HCT116 (cell line): ENCODE measurements around the gene ICA1. TPM values are rescaled to one million over a fixed set of nuclear protein-coding genes. Genes with fewer than 3 reads are reported as not detected.

Experiments used
- ATAC-seq: fragments of 200-7000 bp; cut with Tn5 transposase; 2 replicates; pipeline ENCODE4 v1.9.1; 2020; ENCODE audit warnings: mild to moderate bottlenecking, moderate library complexity
- BruUV-seq: library from RNA; stranded (reverse); fragments of 400-500 nt; replicated peaks from 2 replicates; lab custom pipeline; 2021; lab: Mats Ljungman, UMichigan
- CTCF ChIA-PET: fragments of 300-600 bp; sonication (Branson Sonifier 250); formaldehyde crosslinking; loops from one replicate; lab custom pipeline; 2021; ENCODE audit warnings: antibody characterized with exemption; lab: Charles Lee
- POLR2A ChIA-PET: fragments of 300-600, 350-600 bp; sonication (Branson Sonifier 250); formaldehyde crosslinking; loops from one replicate; lab custom pipeline; 2021; ENCODE audit warnings: antibody characterized with exemption; lab: Charles Lee
- RAD21 ChIA-PET, 2 experiments: fragments of 300-600 bp; sonication (Branson Sonifier 250); formaldehyde crosslinking; loops; one replicate each; lab custom pipeline; 2023; ENCODE audit warnings: low total read pairs in 2 of 2; ENCODE audit not compliant: uncharacterized antibody in 2 of 2, unreplicated experiment in 2 of 2, low non-redundant PET in 1 of 2; lab: Charles Lee
- DNase-seq: peaks from one replicate; pipeline ENCODE4 v3.0.0-alpha.2; 2010; ENCODE audit warnings: low read depth, low spot score
- H2AFZ ChIP-seq: fragments of 200-600 bp; shearing (Covaris generic), sonication (generic); 2 replicates; pipeline ENCODE4 v1.6.1; 2017; ENCODE audit warnings: low read depth, mixed run types, mixed read lengths, antibody characterized with exemption, low read length; ENCODE audit not compliant: poor library complexity, severe bottlenecking
- H3K27ac ChIP-seq: 2 replicates; pipeline ENCODE4 v1.5.1; 2012; ENCODE audit warnings: low read depth, low read length
- H3K27me3 ChIP-seq: fragments of 200-600 bp; sonication (generic); 2 replicates; pipeline ENCODE4 v1.6.1; 2016; ENCODE audit warnings: mixed run types, low read length, mixed read lengths; ENCODE audit not compliant: insufficient read depth
- H3K36me3 ChIP-seq, 2 experiments: fragments of 200-500 bp in 1 of 2; fragments of 200-600 bp in 1 of 2; sonication (Bioruptor generic) in 1 of 2; sonication (generic) in 1 of 2; 2 replicates each; pipeline versions ENCODE4 v1.5.1 to v1.6.1; 2014 to 2016; ENCODE audit warnings: low read length in 2 of 2, inconsistent platforms in 1 of 2, mixed read lengths in 1 of 2, mixed run types in 1 of 2; ENCODE audit not compliant: insufficient read depth in 2 of 2, control insufficient read depth in 1 of 2
- H3K4me1 ChIP-seq, 2 experiments: fragments of 200-600 bp in 1 of 2; sonication (generic) in 1 of 2; 2 replicates each; pipeline versions ENCODE4 v1.5.1 to v1.6.1; 2012 to 2017; ENCODE audit warnings: low read length in 2 of 2, inconsistent platforms in 1 of 2, mild to moderate bottlenecking in 1 of 2, mixed read lengths in 1 of 2, mixed run types in 1 of 2, moderate library complexity in 1 of 2; ENCODE audit not compliant: insufficient read depth in 2 of 2, control insufficient read depth in 1 of 2
- H3K4me2 ChIP-seq: fragments of 200-600 bp; sonication (generic); 2 replicates; pipeline ENCODE4 v1.6.1; 2017; ENCODE audit warnings: mixed run types, low read length, mixed read lengths
- H3K4me3 ChIP-seq, 2 experiments: fragments of 200-600 bp in 1 of 2; sonication (generic) in 1 of 2; replicated peaks in 1 of 2; 2 replicates each; pipeline ENCODE4 v1.5.1; 2011 to 2016; ENCODE audit warnings: low read length in 2 of 2, control low read depth in 1 of 2, low read depth in 1 of 2, mild to moderate bottlenecking in 1 of 2, mixed read lengths in 1 of 2, mixed run types in 1 of 2
- H3K79me2 ChIP-seq: fragments of 200-600 bp; sonication (generic); 2 replicates; pipeline ENCODE4 v1.6.1; 2017; ENCODE audit warnings: mild to moderate bottlenecking, mixed run types, low read length, moderate library complexity, mixed read lengths; ENCODE audit not compliant: insufficient read depth
- H3K9ac ChIP-seq: fragments of 200-600 bp; sonication (generic); 2 replicates; pipeline ENCODE4 v1.6.1; 2016; ENCODE audit warnings: low read length, mixed read lengths
- H3K9me2 ChIP-seq: fragments of 200-600 bp; sonication (generic), shearing (Covaris generic); 2 replicates; pipeline ENCODE4 v1.6.1; 2017; ENCODE audit warnings: mixed run types, mild to moderate bottlenecking, moderate library complexity; ENCODE audit not compliant: insufficient read depth
- H3K9me3 ChIP-seq, 2 experiments: fragments of 200-500 bp in 1 of 2; fragments of 200-600 bp in 1 of 2; sonication (Bioruptor generic) in 1 of 2; sonication (generic) in 1 of 2; 2 replicates each; pipeline ENCODE4 v1.6.1; 2014 to 2017; ENCODE audit warnings: low read length in 2 of 2, mixed read lengths in 2 of 2, inconsistent platforms in 1 of 2, low read depth in 1 of 2, mild to moderate bottlenecking in 1 of 2, mixed run types in 1 of 2, moderate library complexity in 1 of 2; ENCODE audit not compliant: control insufficient read depth in 1 of 2, insufficient read depth in 1 of 2
- H4K20me1 ChIP-seq: fragments of 200-600 bp; sonication (generic), shearing (Covaris generic); 2 replicates; pipeline ENCODE4 v1.6.1; 2017; ENCODE audit warnings: mixed run types, mild to moderate bottlenecking, moderate library complexity; ENCODE audit not compliant: insufficient read depth
- ATF3 ChIP-seq: IDR thresholded peaks from 2 replicates; pipeline ENCODE4 v1.6.1; 2012
- CBX3 ChIP-seq: IDR thresholded peaks from 2 replicates; pipeline ENCODE4 v1.6.1; 2012; ENCODE audit warnings: low read depth
- CEBPB ChIP-seq: IDR thresholded peaks from 2 replicates; pipeline ENCODE4 v1.6.1; 2012; ENCODE audit warnings: low read depth
- EGR1 ChIP-seq: IDR thresholded peaks from 2 replicates; pipeline ENCODE4 v1.6.1; 2012; ENCODE audit warnings: low read depth
- EZH2 ChIP-seq: fragments of 200-600 bp; sonication (generic); IDR thresholded peaks from 2 replicates; pipeline ENCODE4 v1.6.1; 2017; ENCODE audit warnings: antibody characterized with exemption, mixed run types
- FOSL1 ChIP-seq: IDR thresholded peaks from 2 replicates; pipeline ENCODE4 v1.6.1; 2012; ENCODE audit warnings: low read depth
- POLR2A ChIP-seq: IDR thresholded peaks from 2 replicates; pipeline ENCODE4 v1.7.0; 2011; ENCODE audit warnings: borderline replicate concordance; ENCODE audit not compliant: insufficient read depth, insufficient read length; ENCODE audit errors: extremely low read depth
- RAD21 ChIP-seq: IDR thresholded peaks from 2 replicates; pipeline ENCODE4 v1.6.1; 2012; ENCODE audit warnings: low read depth, mild to moderate bottlenecking
- SIN3A ChIP-seq: IDR thresholded peaks from 2 replicates; pipeline ENCODE4 v1.6.1; 2012; ENCODE audit warnings: low read depth
- SP1 ChIP-seq: IDR thresholded peaks from 2 replicates; pipeline ENCODE4 v1.6.1; 2012; ENCODE audit warnings: low read depth
- SRF ChIP-seq: IDR thresholded peaks from 2 replicates; pipeline ENCODE4 v1.6.1; 2012; ENCODE audit warnings: low read depth
- TCF7L2 ChIP-seq: IDR thresholded peaks from 2 replicates; pipeline ENCODE4 v1.7.0; 2011; ENCODE audit warnings: borderline replicate concordance, inconsistent platforms; ENCODE audit not compliant: insufficient read depth, insufficient read length; ENCODE audit errors: extremely low read depth
- YY1 ChIP-seq: IDR thresholded peaks from 2 replicates; pipeline ENCODE4 v1.6.1; 2011; ENCODE audit warnings: low read length, low read depth, moderate library complexity, mild to moderate bottlenecking; ENCODE audit not compliant: insufficient replicate concordance; ENCODE audit errors: extremely low read depth
- intact Hi-C: fragments of 100-400 bp; cut with micrococcal nuclease; formaldehyde crosslinking; loops from 2 replicates; pipeline ENCODE4 v1.10.0; 2022
- total RNA-seq: library from RNA; stranded (reverse); gene quantifications from one replicate; pipeline ENCODE4 v1.2.1, GENCODE V29; 2021; ENCODE audit not compliant: unreplicated experiment
- TF ChIP-seq, protein P1 (sequence below), 3 experiments: fragments of 200-600 bp in 1 of 3; sonication (generic) in 1 of 3; IDR thresholded peaks in 2 of 3; conservative IDR thresholded peaks in 1 of 3; 2 replicates each; pipeline ENCODE4 v1.5.1; 2012 to 2017; ENCODE audit warnings: low read depth in 2 of 3, low read length in 2 of 3, antibody characterized with exemption in 1 of 3, borderline replicate concordance in 1 of 3, control low read depth in 1 of 3, mild to moderate bottlenecking in 1 of 3, mixed read lengths in 1 of 3, mixed run types in 1 of 3, moderate library complexity in 1 of 3; ENCODE audit not compliant: insufficient read depth in 1 of 3
- TF ChIP-seq, protein P2 (sequence below): IDR thresholded peaks from 2 replicates; pipeline ENCODE4 v1.6.1; 2011; ENCODE audit warnings: mild to moderate bottlenecking, low read length, moderate library complexity; ENCODE audit not compliant: insufficient replicate concordance; ENCODE audit errors: extremely low read depth

ICA1 gene
- total RNA-seq, 1 experiment from 2014 or later, result 16.4 TPM

DNA sequence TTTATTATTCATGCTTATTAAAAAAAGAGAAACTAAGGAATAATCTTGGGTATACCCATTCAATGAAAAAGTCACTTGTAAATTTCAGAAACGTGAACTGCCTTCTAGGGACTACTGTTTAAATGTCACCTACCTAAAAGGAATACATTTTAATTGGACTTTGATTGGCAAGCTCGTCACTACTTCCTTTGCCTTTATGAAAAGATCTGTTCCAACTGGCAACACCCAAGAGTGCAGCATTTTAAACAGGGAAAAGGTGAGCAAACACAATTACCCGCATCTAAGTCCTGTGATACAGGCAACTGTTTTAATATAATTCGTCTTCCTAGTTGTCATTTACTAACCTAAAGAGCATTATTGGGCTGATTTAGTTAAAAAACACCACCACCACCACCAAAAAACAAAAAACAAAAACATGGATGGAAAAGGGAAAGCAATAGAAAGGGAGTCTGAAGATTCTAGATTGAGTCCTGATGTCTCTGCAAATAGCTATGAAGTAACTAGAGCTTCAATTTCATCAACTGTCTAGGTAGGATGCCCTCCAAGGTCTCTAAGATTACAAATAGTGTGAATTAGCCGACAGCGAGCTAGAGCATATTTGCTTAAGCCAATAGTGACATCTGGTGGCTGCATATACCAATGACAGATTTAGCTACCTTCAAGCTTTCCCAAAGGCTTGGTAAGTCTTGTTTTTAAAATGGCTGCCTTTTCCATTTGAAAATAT lies 33.8 kb upstream of the ICA1 start:
- Histone ChIP-seq H3K9me3 (no peaks in the 10 kb centered on the region), H3K9me2 (no peaks in the 10 kb centered on the region), H3K79me2 (no peaks in the 10 kb centered on the region), H2AFZ (peak overlapping the region; percentile 94), H3K27me3 (no peaks in the 10 kb centered on the region), H3K4me1 (no peaks in the 10 kb centered on the region), H3K36me3 (no peaks in the 10 kb centered on the region), H3K4me2 (no peak overlapping the region; the same call in 1 of the 2 replicates), H3K4me3 (no peak overlapping the region), H4K20me1 (no peaks in the 10 kb centered on the region), H3K27ac (no peak overlapping the region), H3K9ac (no peak overlapping the region)
- TF ChIP-seq EZH2 (no peak), ATF3 (no peak), FOSL1 (no peak), SIN3A (no peak), YY1 (peak; percentile 89), SP1 (no peak), RAD21 (peak; percentile 95), SRF (no peak), EGR1 (no peak), CBX3 (peak; percentile 59; the same call in 1 of the 2 replicates), POLR2A (no peak), TCF7L2 (no peak), CEBPB (0 out of 2 replicates have a peak, but pooled peaks have one; percentile 26)
- TF ChIP-seq, protein P1, sequence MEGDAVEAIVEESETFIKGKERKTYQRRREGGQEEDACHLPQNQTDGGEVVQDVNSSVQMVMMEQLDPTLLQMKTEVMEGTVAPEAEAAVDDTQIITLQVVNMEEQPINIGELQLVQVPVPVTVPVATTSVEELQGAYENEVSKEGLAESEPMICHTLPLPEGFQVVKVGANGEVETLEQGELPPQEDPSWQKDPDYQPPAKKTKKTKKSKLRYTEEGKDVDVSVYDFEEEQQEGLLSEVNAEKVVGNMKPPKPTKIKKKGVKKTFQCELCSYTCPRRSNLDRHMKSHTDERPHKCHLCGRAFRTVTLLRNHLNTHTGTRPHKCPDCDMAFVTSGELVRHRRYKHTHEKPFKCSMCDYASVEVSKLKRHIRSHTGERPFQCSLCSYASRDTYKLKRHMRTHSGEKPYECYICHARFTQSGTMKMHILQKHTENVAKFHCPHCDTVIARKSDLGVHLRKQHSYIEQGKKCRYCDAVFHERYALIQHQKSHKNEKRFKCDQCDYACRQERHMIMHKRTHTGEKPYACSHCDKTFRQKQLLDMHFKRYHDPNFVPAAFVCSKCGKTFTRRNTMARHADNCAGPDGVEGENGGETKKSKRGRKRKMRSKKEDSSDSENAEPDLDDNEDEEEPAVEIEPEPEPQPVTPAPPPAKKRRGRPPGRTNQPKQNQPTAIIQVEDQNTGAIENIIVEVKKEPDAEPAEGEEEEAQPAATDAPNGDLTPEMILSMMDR (IDR thresholded peaks at IDR 0.05 in 2 of 3, conservative IDR thresholded peaks at IDR 0.05 in 1 of 3; ENCODE audit: borderline replicate concordance in 1 of 3, insufficient read depth in 1 of 3, low read depth in 2 of 3, low read length in 2 of 3), result peak; percentile 67 to 74 (median 70)
- TF ChIP-seq, protein P2, sequence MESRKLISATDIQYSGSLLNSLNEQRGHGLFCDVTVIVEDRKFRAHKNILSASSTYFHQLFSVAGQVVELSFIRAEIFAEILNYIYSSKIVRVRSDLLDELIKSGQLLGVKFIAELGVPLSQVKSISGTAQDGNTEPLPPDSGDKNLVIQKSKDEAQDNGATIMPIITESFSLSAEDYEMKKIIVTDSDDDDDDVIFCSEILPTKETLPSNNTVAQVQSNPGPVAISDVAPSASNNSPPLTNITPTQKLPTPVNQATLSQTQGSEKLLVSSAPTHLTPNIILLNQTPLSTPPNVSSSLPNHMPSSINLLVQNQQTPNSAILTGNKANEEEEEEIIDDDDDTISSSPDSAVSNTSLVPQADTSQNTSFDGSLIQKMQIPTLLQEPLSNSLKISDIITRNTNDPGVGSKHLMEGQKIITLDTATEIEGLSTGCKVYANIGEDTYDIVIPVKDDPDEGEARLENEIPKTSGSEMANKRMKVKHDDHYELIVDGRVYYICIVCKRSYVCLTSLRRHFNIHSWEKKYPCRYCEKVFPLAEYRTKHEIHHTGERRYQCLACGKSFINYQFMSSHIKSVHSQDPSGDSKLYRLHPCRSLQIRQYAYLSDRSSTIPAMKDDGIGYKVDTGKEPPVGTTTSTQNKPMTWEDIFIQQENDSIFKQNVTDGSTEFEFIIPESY, result no peak
- DNase-seq (peak; percentile 89), ATAC-seq (peak; percentile 98)
- ChIA-PET POLR2A (interaction anchor here (0.7 to 1.0 kb wide), 3 partner anchors 33 to 857 kb away, joined by 3 to 4 read pairs (median 3); partner anchors contain the start of genes ICA1 and UMAD1), CTCF (interaction anchor here (0.6 to 2.4 kb wide), 26 partner anchors 10 to 1355 kb away, joined by 3 to 28 read pairs (median 4); partner anchors contain the start of gene UMAD1), RAD21 (interaction anchor here (0.8 to 1.2 kb wide), 6 partner anchors 18 to 871 kb away, joined by 3 to 7 read pairs (median 5); partner anchors contain the start of gene ICA1 (in 1 of the 2))
- no TSS peak for BruUV-seq
- intact Hi-C loops, result loop anchor here (1.0 to 10.0 kb wide), 6 partner anchors 78 to 1191 kb away; no protein-coding TSS in a partner anchor
